Activated CD4-positive, alpha-beta T cell treated with anti-CD3 and anti-CD28 coated beads, Interleukin-2, amount 10 ng/mL, durations not matched to agents 7 days and 5 days (primary cell): ENCODE measurements around the gene CLPX. TPM values are rescaled to one million over a fixed set of nuclear protein-coding genes. Genes with fewer than 3 reads are reported as not detected.
A peak's percentile ranks its signal among the peaks of the same experiment; 100 is the strongest.
"Not testable (repeated sequence)": the region's sequence is repeated elsewhere in the genome, so short reads cannot be mapped to it uniquely, and the experiment has no call there.

ENCODE experiments used
- CTCF ChIA-PET: fragments of 350-600 bp; sonication (Branson Sonifier 250); formaldehyde crosslinking; loops from one replicate; lab custom pipeline; 2021; ENCODE audit warnings: antibody characterized with exemption; lab: Charles Lee
- POLR2A ChIA-PET: fragments of 350-600 bp; sonication (Branson Sonifier 250); formaldehyde crosslinking; loops from one replicate; lab custom pipeline; 2021; ENCODE audit warnings: antibody characterized with exemption; lab: Charles Lee
- DNase-seq: peaks from one replicate; pipeline ENCODE4 v3.0.0-alpha.2; 2020
- H3K27ac Mint-ChIP-seq: one replicate; pipeline ENCODE4 v1.8.0; 2021; ENCODE audit warnings: mild to moderate bottlenecking, moderate library complexity, mixed read lengths
- H3K27me3 Mint-ChIP-seq: one replicate; pipeline ENCODE4 v1.8.0; 2021; ENCODE audit warnings: mixed read lengths
- H3K36me3 Mint-ChIP-seq: one replicate; pipeline ENCODE4 v1.8.0; 2021; ENCODE audit warnings: low read depth, mixed read lengths
- H3K4me1 Mint-ChIP-seq: one replicate; pipeline ENCODE4 v1.8.0; 2021; ENCODE audit warnings: mixed read lengths
- H3K4me3 Mint-ChIP-seq: one replicate; pipeline ENCODE4 v1.8.0; 2021; ENCODE audit warnings: mild to moderate bottlenecking, moderate library complexity, mixed read lengths
- H3K9me3 Mint-ChIP-seq: one replicate; pipeline ENCODE4 v1.8.0; 2021; ENCODE audit warnings: mixed read lengths
- total RNA-seq, 2 experiments: library from RNA; stranded (reverse); gene quantifications; one replicate each; pipeline ENCODE4 v1.2.3, GENCODE V29; 2021

CLPX gene
- total RNA-seq, 2 experiments from 2014 or later = 44.9 to 47.3 TPM

DNA sequence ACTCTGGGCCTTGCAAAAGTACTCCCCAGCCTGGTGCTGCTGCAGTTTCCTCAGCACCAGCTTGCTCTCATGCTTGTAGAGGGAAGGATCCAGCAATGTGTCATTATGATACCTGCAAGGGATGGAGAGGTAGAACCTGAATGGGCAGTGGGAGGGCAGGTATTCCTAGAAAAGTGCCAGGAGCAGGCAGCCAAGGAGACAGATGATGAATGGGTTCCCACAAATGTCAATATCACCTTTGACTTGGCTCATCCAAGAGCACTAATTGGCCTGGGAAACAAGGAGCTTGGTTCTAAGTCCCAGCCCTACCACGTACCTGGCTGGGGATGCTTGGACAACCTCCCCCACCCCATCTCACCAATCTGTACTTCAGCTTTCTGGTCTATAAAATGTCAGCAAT is 16.8 kb upstream of the CLPX start:
- H3K4me1 Mint-ChIP-seq = no peaks in the 10 kb centered on the region
- POLR2A ChIA-PET = no interaction called here

DNA sequence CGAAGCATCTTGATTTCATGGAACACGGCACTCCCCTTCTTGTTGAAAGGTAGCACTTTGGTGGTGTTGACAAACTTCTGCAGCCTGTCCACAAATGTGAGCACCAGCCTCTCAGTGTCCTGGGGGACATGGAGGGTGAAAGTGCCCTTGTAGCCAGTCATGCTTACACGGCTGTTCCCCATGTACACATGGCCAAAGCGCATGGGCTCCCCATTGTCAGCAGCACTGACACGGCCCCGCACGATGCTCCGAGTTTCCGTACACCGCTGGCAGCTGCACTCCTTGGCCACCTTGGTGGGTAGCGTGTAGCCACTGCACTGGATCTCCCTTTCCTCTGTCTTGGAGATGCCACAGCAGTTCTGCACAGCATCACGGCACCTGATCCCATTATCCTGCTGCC is 13.4 kb upstream of the CLPX start:
- no peaks in the 10 kb centered on the region for H3K36me3 Mint-ChIP-seq
- no peaks in the 10 kb centered on the region for H3K4me1 Mint-ChIP-seq
- no peaks in the 10 kb centered on the region for H3K27me3 Mint-ChIP-seq
- ChIA-PET POLR2A (no interaction called here), CTCF (no interaction called here)
- no peak overlapping the region for H3K27ac Mint-ChIP-seq
- no peak for DNase-seq
- H3K4me3 Mint-ChIP-seq = no peak overlapping the region
- H3K9me3 Mint-ChIP-seq = no peaks in the 10 kb centered on the region

More for the DNA sequence above, 16.8 kb upstream of the CLPX start:
- Mint-ChIP-seq H3K9me3 (no peaks in the 10 kb centered on the region), H3K36me3 (no peaks in the 10 kb centered on the region), H3K27me3 (no peaks in the 10 kb centered on the region), H3K4me3 (no peak overlapping the region), H3K27ac (no peak overlapping the region)
- DNase-seq = no peak
- CTCF ChIA-PET = interaction anchor here (0.7 kb wide), 2 partner anchors 32 to 466 kb away, joined by 3 read pairs; no protein-coding TSS in a partner anchor

DNA sequence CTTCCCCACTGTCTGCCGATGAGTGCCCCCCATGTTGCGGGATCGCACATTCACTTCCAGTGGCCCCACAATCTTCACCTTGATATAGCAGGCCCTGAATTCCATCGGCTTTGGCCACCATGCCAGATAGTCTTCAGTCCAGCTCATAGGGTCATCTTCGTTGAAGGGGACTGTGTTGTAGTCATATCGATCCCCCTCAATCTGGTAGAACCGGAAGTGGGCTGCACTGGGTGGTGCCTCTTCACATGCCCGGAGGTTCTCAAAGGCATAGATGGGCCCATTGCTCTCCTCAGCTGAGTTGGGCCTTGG is 12.1 kb upstream of the CLPX start:
- Mint-ChIP-seq H3K27ac (no peak overlapping the region), H3K4me3 (no peak overlapping the region), H3K9me3 (no peaks in the 10 kb centered on the region), H3K27me3 (no peaks in the 10 kb centered on the region), H3K36me3 (no peaks in the 10 kb centered on the region), H3K4me1 (no peaks in the 10 kb centered on the region)
- DNase-seq = no peak
- ChIA-PET POLR2A (no interaction called here), CTCF (no interaction called here)

DNA sequence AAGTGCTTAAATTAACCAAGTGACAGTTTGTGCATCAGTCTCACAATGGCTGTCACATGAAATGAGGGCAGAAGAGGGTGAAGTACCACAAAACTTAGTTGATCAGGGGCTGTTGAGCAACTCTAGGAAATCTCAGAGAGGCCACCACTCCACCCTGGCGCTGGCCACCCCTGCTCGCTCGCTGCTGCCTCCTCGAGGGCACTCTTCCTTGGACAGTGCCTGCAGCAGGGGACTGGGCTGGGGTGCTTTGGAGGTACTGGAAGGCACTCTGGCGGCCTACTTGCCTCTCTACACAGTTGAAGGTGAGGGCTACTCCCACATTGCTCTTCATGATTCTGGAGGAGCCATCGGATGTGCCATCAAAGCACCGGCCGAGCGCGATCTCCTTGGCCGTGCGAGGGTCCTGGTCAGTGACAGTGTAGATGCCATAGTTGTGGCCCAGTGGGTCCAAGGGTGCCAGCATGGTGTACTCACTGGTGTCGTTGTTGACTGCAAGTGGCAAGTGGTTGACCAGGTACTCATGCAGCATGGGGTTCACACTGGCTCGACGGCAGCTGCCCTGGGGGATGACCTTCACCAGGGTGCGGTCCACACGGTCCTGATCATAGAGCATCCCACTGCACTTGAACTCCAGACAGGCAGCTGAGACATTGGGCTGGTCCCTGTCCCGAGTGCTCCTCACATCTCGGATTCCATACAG is 11.6 kb upstream of the CLPX start:
- ChIA-PET POLR2A (no interaction called here), CTCF (no interaction called here)
- no peaks in the 10 kb centered on the region for H3K27me3 Mint-ChIP-seq
- H3K27ac Mint-ChIP-seq = no peak overlapping the region
- H3K9me3 Mint-ChIP-seq = no peaks in the 10 kb centered on the region
- no peaks in the 10 kb centered on the region for H3K4me1 Mint-ChIP-seq
- H3K4me3 Mint-ChIP-seq = no peak overlapping the region
- H3K36me3 Mint-ChIP-seq = no peaks in the 10 kb centered on the region
- DNase-seq = no peak

DNA sequence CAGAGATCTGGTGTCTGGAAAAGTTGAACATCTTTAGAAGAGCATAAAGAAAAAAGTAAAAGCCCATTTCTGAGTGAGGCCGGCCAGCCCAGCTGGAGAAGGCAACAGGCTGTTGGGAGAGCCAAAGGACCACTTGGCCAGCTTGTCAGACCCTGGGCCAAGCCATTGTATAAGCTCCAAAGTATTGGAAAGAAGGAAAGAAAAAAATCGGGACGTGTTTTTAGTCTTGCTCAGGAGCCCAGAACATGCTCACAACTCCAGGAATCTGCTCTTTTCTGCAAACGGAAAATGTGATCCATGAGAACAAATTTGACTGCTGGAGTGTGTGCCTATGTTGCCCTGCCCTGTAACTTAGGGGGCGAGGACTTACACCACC is 10.4 kb upstream of the CLPX start:
- POLR2A ChIA-PET = no interaction called here
- H3K27me3 Mint-ChIP-seq = no peaks in the 10 kb centered on the region

DNA sequence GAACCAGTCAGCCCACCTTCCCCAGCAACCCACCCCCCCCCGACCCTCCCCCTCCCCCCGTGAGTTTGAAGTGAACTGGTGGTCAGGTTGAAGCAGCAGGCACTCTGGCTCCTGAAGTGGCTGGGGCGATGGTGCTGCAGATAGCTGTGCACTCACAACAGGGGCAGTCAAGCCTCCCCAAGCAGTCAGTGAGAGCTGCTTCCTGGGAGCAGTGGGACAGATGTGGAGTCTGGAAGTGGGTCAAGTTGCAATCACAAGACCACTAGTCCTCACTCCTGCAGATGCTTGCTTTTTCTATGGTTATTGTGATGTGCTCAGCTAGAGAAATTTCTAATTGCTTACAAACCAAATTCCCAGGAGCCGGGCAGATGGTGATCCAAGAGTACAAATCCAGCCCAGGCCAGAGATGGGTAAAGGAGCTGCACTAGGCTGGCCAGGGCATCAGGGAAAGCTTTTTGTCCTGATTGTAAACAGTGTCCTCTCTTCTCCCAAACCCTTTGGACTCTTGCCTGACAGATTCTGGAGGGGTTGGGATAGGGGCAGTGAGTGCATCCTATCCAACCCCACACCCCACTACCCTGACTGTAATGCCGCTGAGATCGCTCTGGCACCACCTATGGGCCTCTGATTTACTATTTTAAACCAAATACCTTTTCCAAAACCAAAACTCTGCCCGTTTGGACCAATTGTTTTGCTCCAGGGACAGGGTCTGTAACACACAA is 9.8 kb upstream of the CLPX start:
- H3K4me1 Mint-ChIP-seq = no peaks in the 10 kb centered on the region
- H3K27ac Mint-ChIP-seq = no peak overlapping the region
- CTCF ChIA-PET = interaction anchor here (1.2 kb wide), 1 partner anchor 9 kb away, joined by 5 read pairs; the partner anchor contains the start of gene CLPX
- no peaks in the 10 kb centered on the region for H3K36me3 Mint-ChIP-seq
- no peaks in the 10 kb centered on the region for H3K27me3 Mint-ChIP-seq
- POLR2A ChIA-PET = no interaction called here
- DNase-seq = no peak
- H3K4me3 Mint-ChIP-seq = no peak overlapping the region
- H3K9me3 Mint-ChIP-seq = no peaks in the 10 kb centered on the region

More for the DNA sequence above, 10.4 kb upstream of the CLPX start:
- DNase-seq = no peak
- Mint-ChIP-seq H3K4me1 (no peaks in the 10 kb centered on the region), H3K36me3 (no peaks in the 10 kb centered on the region), H3K9me3 (no peaks in the 10 kb centered on the region), H3K4me3 (no peak overlapping the region), H3K27ac (no peak overlapping the region)
- CTCF ChIA-PET = interaction anchor here (1.2 kb wide), 1 partner anchor 10 kb away, joined by 5 read pairs; the partner anchor contains the start of gene CLPX

DNA sequence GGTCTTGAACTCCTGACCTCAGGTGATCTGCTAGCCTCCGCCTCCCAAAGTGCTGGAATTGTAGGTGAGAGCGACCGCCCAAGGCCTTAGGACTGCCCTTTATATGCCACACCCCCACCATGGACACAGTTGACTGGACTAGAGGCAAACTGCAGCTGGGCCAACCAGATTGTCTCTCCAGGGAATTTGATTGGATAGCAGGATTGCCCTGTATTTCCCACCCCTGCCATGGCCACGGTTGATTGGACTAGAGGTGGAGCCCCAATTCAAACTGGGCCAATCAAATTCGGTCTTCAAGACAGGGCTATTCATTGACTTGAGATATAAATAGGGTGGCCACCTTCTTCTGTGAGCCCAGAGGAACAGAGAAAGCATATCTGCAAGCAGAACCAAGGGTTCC is 6.9 kb upstream of the CLPX start:
- CTCF ChIA-PET = no interaction called here
- DNase-seq = no peak
- Mint-ChIP-seq H3K9me3 (no peaks in the 10 kb centered on the region), H3K4me3 (no peak overlapping the region), H3K36me3 (no peaks in the 10 kb centered on the region), H3K27ac (no peak overlapping the region), H3K27me3 (no peaks in the 10 kb centered on the region), H3K4me1 (no peaks in the 10 kb centered on the region)
- POLR2A ChIA-PET = no interaction called here

DNA sequence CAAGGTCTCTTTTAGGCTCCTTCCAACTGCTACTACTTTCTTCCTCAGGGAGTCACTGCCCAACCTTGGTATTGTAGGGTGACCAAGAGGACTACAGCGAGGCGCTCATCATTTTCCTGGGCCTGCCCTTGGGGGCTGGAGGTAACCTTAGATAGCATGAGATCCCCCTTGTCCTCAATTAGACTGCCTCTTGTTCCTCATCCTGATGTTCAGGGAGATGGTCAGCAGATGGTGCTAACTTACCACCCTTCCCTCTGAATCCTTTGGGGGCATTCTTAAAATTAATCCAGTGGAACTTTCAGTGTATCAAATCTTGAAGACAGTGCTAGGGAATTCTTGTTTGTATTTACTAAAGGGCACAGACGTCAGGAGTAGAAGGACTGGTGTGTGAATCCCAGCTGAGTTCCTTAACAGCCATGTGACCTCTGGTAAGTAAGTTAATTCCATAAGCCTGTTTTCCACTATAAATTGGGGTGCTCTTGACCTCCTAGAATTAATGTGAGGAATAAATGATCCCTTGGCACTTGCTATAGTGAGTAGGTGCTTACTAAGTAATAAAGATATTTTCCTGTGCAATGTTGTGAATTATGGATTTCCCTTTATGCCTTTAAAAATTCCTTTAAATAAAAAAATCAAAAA is 4.1 kb upstream of the CLPX start:
- POLR2A ChIA-PET = no interaction called here
- Mint-ChIP-seq H3K4me3 (no peak overlapping the region), H3K27ac (no peak overlapping the region), H3K27me3 (no peaks in the 10 kb centered on the region), H3K4me1 (peaks cover 5% of the 10 kb centered on the region), H3K36me3 (peaks cover 1% of the 10 kb centered on the region), H3K9me3 (no peaks in the 10 kb centered on the region)
- CTCF ChIA-PET = no interaction called here
- no peak for DNase-seq

DNA sequence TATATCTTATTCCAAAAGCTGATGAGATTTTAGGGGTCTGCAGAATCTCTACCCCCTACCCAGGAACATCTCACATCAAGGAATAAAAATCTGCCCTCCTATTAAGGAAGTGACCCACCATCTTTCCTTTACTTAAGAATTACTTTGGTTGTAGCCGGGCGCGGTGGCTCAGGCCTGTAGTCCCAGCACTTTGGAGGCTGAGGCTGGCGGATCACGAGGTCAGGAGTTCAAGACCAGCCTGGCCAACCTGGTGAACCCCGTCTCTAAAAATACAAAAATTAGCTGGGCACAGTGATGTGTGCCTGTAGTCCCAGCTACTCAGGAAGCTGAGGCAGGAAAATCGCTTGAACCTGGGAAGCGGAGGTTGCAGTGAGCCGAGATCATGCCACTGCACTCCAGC is 3.3 kb upstream of the CLPX start:
- H3K4me1 Mint-ChIP-seq, H3K4me3 Mint-ChIP-seq, H3K36me3 Mint-ChIP-seq, H3K9me3 Mint-ChIP-seq, H3K27ac Mint-ChIP-seq, POLR2A ChIA-PET, H3K27me3 Mint-ChIP-seq, DNase-seq: not testable (repeated sequence)
- CTCF ChIA-PET = interaction anchor here (0.7 kb wide), 1 partner anchor 362 kb away, joined by 3 read pairs; no protein-coding TSS in a partner anchor

DNA sequence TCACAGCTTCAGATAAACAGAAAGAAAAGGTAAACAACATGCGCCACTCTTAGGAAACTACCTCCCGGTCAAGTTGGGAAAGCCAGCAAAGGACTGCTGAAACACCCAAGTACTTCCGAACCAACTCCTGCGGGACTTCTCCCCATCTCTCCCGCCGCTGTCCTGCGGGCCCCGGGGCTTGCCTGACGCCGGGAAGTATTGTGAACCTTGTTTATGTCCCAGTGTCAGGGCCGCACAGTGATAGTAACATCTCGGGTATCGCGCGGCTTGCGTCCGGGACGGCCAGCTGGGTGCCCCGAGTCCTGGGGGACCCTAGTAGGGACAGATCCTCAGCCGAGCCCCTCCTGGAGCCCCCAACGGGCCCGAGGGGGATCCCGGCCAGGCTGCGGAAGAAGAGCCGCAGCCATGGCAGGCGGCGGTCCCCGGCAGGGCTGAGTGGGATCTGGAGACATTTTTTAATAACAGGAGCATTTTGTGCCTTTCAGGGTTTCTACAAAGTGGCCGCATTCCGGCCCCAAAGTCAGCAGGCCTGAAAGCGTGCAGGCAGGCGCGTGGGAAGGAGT is 756 bp downstream of the CLPX start:
- H3K9me3 Mint-ChIP-seq = no peaks in the 10 kb centered on the region
- peak overlapping the region; percentile 90 for H3K27ac Mint-ChIP-seq
- no peaks in the 10 kb centered on the region for H3K27me3 Mint-ChIP-seq
- peak overlapping the region; percentile 96 for H3K4me3 Mint-ChIP-seq
- peaks cover 25% of the 10 kb centered on the region for H3K4me1 Mint-ChIP-seq
- POLR2A ChIA-PET = interaction anchor here (1.9 kb wide), 1 partner anchor 120 kb away, joined by 13 read pairs; the partner anchor contains the start of gene RNU5B-1
- DNase-seq = peak; percentile 44
- CTCF ChIA-PET = interaction anchor here (0.7 to 1.8 kb wide), 2 partner anchors 113 to 195 kb away, joined by 3 to 8 read pairs; partner anchors contain the start of gene SPG21
- H3K36me3 Mint-ChIP-seq = peaks cover 19% of the 10 kb centered on the region

DNA sequence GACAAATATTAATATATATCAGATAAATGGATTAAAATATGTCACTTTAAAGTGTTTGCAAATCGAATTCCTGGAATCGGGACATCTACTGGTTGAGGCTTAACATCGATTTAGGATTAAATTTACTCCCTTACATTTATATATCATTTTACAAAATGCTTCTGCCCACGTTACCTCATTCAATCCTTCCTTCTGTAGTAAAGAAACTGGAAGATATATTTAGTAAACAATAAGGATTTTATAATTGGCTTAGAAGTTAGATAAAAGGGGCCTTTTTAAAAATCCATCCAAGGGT is 1.3 kb downstream of the CLPX start:
- H3K4me1 Mint-ChIP-seq = peaks cover 25% of the 10 kb centered on the region

DNA sequence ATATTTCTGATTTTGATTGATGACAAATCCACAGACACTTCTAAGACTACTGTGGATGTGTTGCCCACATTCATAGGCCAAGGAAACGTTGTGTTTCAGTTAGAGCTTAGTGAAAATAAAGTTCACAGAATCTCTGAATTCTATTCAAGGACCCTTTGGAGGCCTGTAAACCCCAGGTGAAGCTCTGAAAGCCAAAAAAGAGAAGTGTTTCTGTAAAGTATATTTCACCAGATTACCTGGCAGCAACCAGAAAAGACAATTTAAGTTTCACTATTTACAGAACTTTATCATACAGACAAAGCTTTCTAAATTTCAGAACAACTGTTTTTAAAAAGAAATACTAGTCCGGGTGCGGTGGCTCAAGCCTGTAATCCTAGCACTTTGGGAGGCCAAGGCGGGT is 2.6 kb downstream of the CLPX start:
- DNase-seq = no peak
- ChIA-PET POLR2A (interaction anchor here (0.6 kb wide), 1 partner anchor 98 kb away, joined by 3 read pairs; no protein-coding TSS in a partner anchor), CTCF (no interaction called here)
- H3K4me3 Mint-ChIP-seq = peak overlapping the region; percentile 96
- H3K9me3 Mint-ChIP-seq = no peaks in the 10 kb centered on the region
- H3K27me3 Mint-ChIP-seq = no peaks in the 10 kb centered on the region
- H3K36me3 Mint-ChIP-seq = peaks cover 24% of the 10 kb centered on the region
- peaks cover 26% of the 10 kb centered on the region for H3K4me1 Mint-ChIP-seq
- peak overlapping the region; percentile 60 for H3K27ac Mint-ChIP-seq

More for the DNA sequence above, 1.3 kb downstream of the CLPX start:
- POLR2A ChIA-PET = no interaction called here
- H3K27ac Mint-ChIP-seq = peak overlapping the region; percentile 90
- CTCF ChIA-PET = no interaction called here
- H3K4me3 Mint-ChIP-seq = peak overlapping the region; percentile 96
- no peaks in the 10 kb centered on the region for H3K9me3 Mint-ChIP-seq
- DNase-seq = no peak
- H3K36me3 Mint-ChIP-seq = peaks cover 23% of the 10 kb centered on the region
- H3K27me3 Mint-ChIP-seq = no peaks in the 10 kb centered on the region
